ENCODE measurements around the gene CHID1.

Gene CHID1

GRCh38 chr11:831961-832528 is 78.6 kb downstream of the CHID1 start:
- no peak for DNase-seq

- no peak for DNase-seq
Observed at GRCh38 chr11:831118-831864, 79.3 kb downstream of the CHID1 start.

- peak; percentile 78 for DNase-seq
Observed at GRCh38 chr11:830295-831117, 80.1 kb downstream of the CHID1 start.

- no peak for DNase-seq
Observed at GRCh38 chr11:829847-830294, 80.7 kb downstream of the CHID1 start.

GRCh38 chr11:829176-829846 is 81.3 kb downstream of the CHID1 start:
- no peak for DNase-seq

- DNase-seq, result no peak
Observed at GRCh38 chr11:828506-829175, 82.0 kb downstream of the CHID1 start.

- no peak for DNase-seq
Observed at GRCh38 chr11:827897-828192, 82.8 kb downstream of the CHID1 start, which contains the start of gene CRACR2B. Gene CRACR2B, plus strand, starts transcription at chr11:827919. Its CDS starts 689 bp downstream, at chr11:828608.

GRCh38 chr11:827146-827896 is 83.3 kb downstream of the CHID1 start:
- no peak for DNase-seq

GRCh38 chr11:826836-827145 is 83.8 kb downstream of the CHID1 start:
- no peak for DNase-seq

GRCh38 chr11:826227-826621 is 84.4 kb downstream of the CHID1 start:
- no peak for DNase-seq

- no peak for DNase-seq
Observed at GRCh38 chr11:825366-826226, 85.0 kb downstream of the CHID1 start.

GRCh38 chr11:824942-825341 is 85.7 kb downstream of the CHID1 start:
- DNase-seq, result no peak

GRCh38 chr11:824292-824880 is 86.2 kb downstream of the CHID1 start:
- DNase-seq, result peak; percentile 82

- DNase-seq, result no peak
Observed at GRCh38 chr11:823441-824291, 86.9 kb downstream of the CHID1 start.

GRCh38 chr11:821512-822371 is 88.9 kb downstream of the CHID1 start:
- no peak for DNase-seq

GRCh38 chr11:820655-821511 is 89.7 kb downstream of the CHID1 start:
- DNase-seq, result no peak

GRCh38 chr11:819943-820649 is 90.5 kb downstream of the CHID1 start:
- DNase-seq, result peak; percentile 48

Data from NCI-H1092 (cell line).